ENCODE results near the gene SCN4A. TPM values are rescaled to one million over a fixed set of nuclear protein-coding genes. Genes with fewer than 3 reads are reported as not detected.
"Not testable (repeated sequence)": the region's sequence is repeated elsewhere in the genome, so short reads cannot be mapped to it uniquely, and the experiment has no call there.

SCN4A gene
- total RNA-seq, 2 experiments from 2014 or later = 0.08 to 0.13 TPM

- Mint-ChIP-seq H3K27me3 (peaks cover 18% of the 10 kb centered on the region), H3K36me3 (ENCODE audit: low read depth) (no peaks in the 10 kb centered on the region), H3K27ac (no peak overlapping the region), H3K4me1 (peaks cover 5% of the 10 kb centered on the region), H3K4me3 (no peak overlapping the region), H3K9me3 (no peaks in the 10 kb centered on the region)
- POLR2A ChIA-PET = no interaction called here
- no peak for DNase-seq
- CTCF ChIA-PET = interaction anchor here (1.5 to 2.9 kb wide), 2 partner anchors 11 to 53 kb away, joined by 3 to 13 read pairs; no protein-coding TSS in a partner anchor
Measured at GRCh38 chr17:63914471-63914870, 58.2 kb downstream of the SCN4A start.

- Mint-ChIP-seq H3K4me1 (no peaks in the 10 kb centered on the region), H3K4me3 (no peak overlapping the region), H3K27me3 (peaks cover 27% of the 10 kb centered on the region), H3K36me3 (ENCODE audit: low read depth) (no peaks in the 10 kb centered on the region), H3K27ac (no peak overlapping the region), H3K9me3 (no peaks in the 10 kb centered on the region)
- POLR2A ChIA-PET = interaction anchor here (2.7 kb wide), 1 partner anchor 234 kb away, joined by 8 read pairs; no protein-coding TSS in a partner anchor
- DNase-seq = peak; percentile 69
- CTCF ChIA-PET = interaction anchor here (0.6 to 3.9 kb wide), 22 partner anchors 9 to 379 kb away, joined by 3 to 34 read pairs (median 6); partner anchors contain the start of gene ICAM2
Measured at GRCh38 chr17:63911657-63912100, 61.0 kb downstream of the SCN4A start.

- Mint-ChIP-seq H3K4me1 (no peaks in the 10 kb centered on the region), H3K27ac (no peak within 1 kb of the TSS), H3K36me3 (ENCODE audit: low read depth) (no peaks in the 10 kb centered on the region), H3K27me3 (peaks cover 27% of the 10 kb centered on the region), H3K4me3 (no peak within 1 kb of the TSS), H3K9me3 (no peaks in the 10 kb centered on the region)
- ChIA-PET POLR2A (interaction anchor here (2.7 kb wide), 1 partner anchor 235 kb away, joined by 8 read pairs; no protein-coding TSS in a partner anchor), CTCF (interaction anchor here (0.7 to 3.9 kb wide), 22 partner anchors 8 to 380 kb away, joined by 3 to 34 read pairs (median 5); partner anchors contain the start of gene ICAM2)
- DNase-seq = no peak
Measured at GRCh38 chr17:63911041-63911635, 61.6 kb downstream of the SCN4A start, which contains the start of gene CSHL1. Gene CSHL1 (minus strand): TSS chr17:63911258. CDS start chr17:63911196, 62 bp downstream.

GRCh38 chr17:63910096-63910495, 62.6 kb downstream of the SCN4A start:
- Mint-ChIP-seq H3K36me3 (ENCODE audit: low read depth) (no peaks in the 10 kb centered on the region), H3K4me1 (no peaks in the 10 kb centered on the region), H3K27me3 (peaks cover 22% of the 10 kb centered on the region), H3K27ac (no peak overlapping the region), H3K9me3 (no peaks in the 10 kb centered on the region), H3K4me3 (no peak overlapping the region)
- POLR2A ChIA-PET = interaction anchor here (2.7 kb wide), 1 partner anchor 236 kb away, joined by 8 read pairs; no protein-coding TSS in a partner anchor
- CTCF ChIA-PET = interaction anchor here (0.7 to 3.9 kb wide), 8 partner anchors 9 to 222 kb away, joined by 3 to 34 read pairs (median 17); partner anchors contain the start of gene ICAM2
- DNase-seq = no peak

- POLR2A ChIA-PET; DNase-seq; H3K27ac Mint-ChIP-seq; H3K9me3 Mint-ChIP-seq; H3K4me1 Mint-ChIP-seq; H3K36me3 Mint-ChIP-seq (ENCODE audit: low read depth); H3K4me3 Mint-ChIP-seq: not testable (repeated sequence)
- H3K27me3 Mint-ChIP-seq = peaks cover 22% of the 10 kb centered on the region
- CTCF ChIA-PET = interaction anchor here (3.9 kb wide), 1 partner anchor 116 kb away, joined by 21 read pairs; no protein-coding TSS in a partner anchor
Measured at GRCh38 chr17:63909586-63909985, 63.1 kb downstream of the SCN4A start.

GRCh38 chr17:63907161-63907778, 65.4 kb downstream of the SCN4A start:
- POLR2A ChIA-PET = interaction anchor here (1.0 kb wide), 1 partner anchor 113 kb away, joined by 4 read pairs; the partner anchor contains the start of gene ICAM2
- peaks cover 27% of the 10 kb centered on the region for H3K27me3 Mint-ChIP-seq
- not testable (repeated sequence) for DNase-seq; H3K27ac Mint-ChIP-seq; H3K4me1 Mint-ChIP-seq; H3K9me3 Mint-ChIP-seq; H3K36me3 Mint-ChIP-seq (ENCODE audit: low read depth); H3K4me3 Mint-ChIP-seq
- CTCF ChIA-PET = interaction anchor here (1.0 to 2.4 kb wide), 5 partner anchors 17 to 226 kb away, joined by 3 to 10 read pairs (median 4); partner anchors contain the start of gene ERN1

GRCh38 chr17:63904796-63905195, 67.9 kb downstream of the SCN4A start:
- H3K27me3 Mint-ChIP-seq = peaks cover 38% of the 10 kb centered on the region
- H3K4me1 Mint-ChIP-seq; H3K36me3 Mint-ChIP-seq (ENCODE audit: low read depth); DNase-seq; H3K9me3 Mint-ChIP-seq; POLR2A ChIA-PET; H3K27ac Mint-ChIP-seq; H3K4me3 Mint-ChIP-seq: not testable (repeated sequence)
- CTCF ChIA-PET = interaction anchor here (0.6 to 5.1 kb wide), 9 partner anchors 11 to 387 kb away, joined by 3 to 34 read pairs (median 3); no protein-coding TSS in a partner anchor

GRCh38 chr17:63903787-63904201, 68.9 kb downstream of the SCN4A start:
- not testable (repeated sequence) for H3K36me3 Mint-ChIP-seq (ENCODE audit: low read depth); H3K9me3 Mint-ChIP-seq; H3K4me3 Mint-ChIP-seq; H3K27ac Mint-ChIP-seq
- CTCF ChIA-PET = interaction anchor here (0.6 to 5.1 kb wide), 10 partner anchors 9 to 230 kb away, joined by 3 to 34 read pairs (median 6); no protein-coding TSS in a partner anchor
- DNase-seq = peak; percentile 32
- H3K4me1 Mint-ChIP-seq = peaks cover 13% of the 10 kb centered on the region
- peaks cover 30% of the 10 kb centered on the region for H3K27me3 Mint-ChIP-seq
- POLR2A ChIA-PET = interaction anchor here (1.4 kb wide), 1 partner anchor 226 kb away, joined by 3 read pairs; the partner anchor contains the start of gene ERN1

- H3K9me3 Mint-ChIP-seq; H3K36me3 Mint-ChIP-seq (ENCODE audit: low read depth); DNase-seq; H3K4me3 Mint-ChIP-seq; H3K27ac Mint-ChIP-seq: not testable (repeated sequence)
- Mint-ChIP-seq H3K4me1 (peaks cover 13% of the 10 kb centered on the region), H3K27me3 (peaks cover 19% of the 10 kb centered on the region)
- CTCF ChIA-PET = interaction anchor here (0.6 to 5.1 kb wide), 13 partner anchors 9 to 432 kb away, joined by 3 to 34 read pairs (median 4); partner anchors contain the start of gene CSHL1
- POLR2A ChIA-PET = interaction anchor here (1.4 kb wide), 1 partner anchor 33 kb away, joined by 3 read pairs; no protein-coding TSS in a partner anchor
Measured at GRCh38 chr17:63901971-63902370, 70.7 kb downstream of the SCN4A start.

GRCh38 chr17:63898899-63899798, 73.6 kb downstream of the SCN4A start:
- H3K4me3 Mint-ChIP-seq; H3K9me3 Mint-ChIP-seq; POLR2A ChIA-PET; H3K27ac Mint-ChIP-seq; H3K36me3 Mint-ChIP-seq (ENCODE audit: low read depth): not testable (repeated sequence)
- peak; percentile 43 for DNase-seq
- CTCF ChIA-PET = interaction anchor here (0.8 to 1.5 kb wide), 4 partner anchors 10 to 13 kb away, joined by 3 to 5 read pairs (median 3); no protein-coding TSS in a partner anchor
- Mint-ChIP-seq H3K27me3 (peaks cover 20% of the 10 kb centered on the region), H3K4me1 (peaks cover 13% of the 10 kb centered on the region)

- H3K36me3 Mint-ChIP-seq (ENCODE audit: low read depth); POLR2A ChIA-PET; H3K4me3 Mint-ChIP-seq; H3K9me3 Mint-ChIP-seq; H3K27ac Mint-ChIP-seq; CTCF ChIA-PET; DNase-seq; H3K4me1 Mint-ChIP-seq: not testable (repeated sequence)
- peaks cover 24% of the 10 kb centered on the region for H3K27me3 Mint-ChIP-seq
Measured at GRCh38 chr17:63896524-63897354, 76.0 kb downstream of the SCN4A start, which contains the start of gene CSH1. Gene CSH1 (minus strand): TSS chr17:63896574. CDS start chr17:63896511, 63 bp downstream.
